Neural progenitor cell (in vitro differentiated cells): ENCODE results near the gene PSTPIP1. TPM values are rescaled to one million over a fixed set of nuclear protein-coding genes. Genes with fewer than 3 reads are reported as not detected.
A peak's percentile ranks its signal among the peaks of the same experiment; 100 is the strongest.

Experiments
- DNase-seq: peaks from one replicate; pipeline ENCODE4 v3.0.0-alpha.2; 2016; ENCODE audit warnings: low spot score
- H2AFZ ChIP-seq: fragments of 200-600 bp; sonication (generic); replicated peaks from 2 replicates; pipeline ENCODE4 v1.6.1; 2016; ENCODE audit warnings: antibody characterized with exemption
- H3F3A ChIP-seq: fragments of 200-600 bp; sonication (generic); 2 replicates; pipeline ENCODE4 v1.6.1; 2016; ENCODE audit warnings: antibody characterized with exemption, low read depth
- H3K27ac ChIP-seq: fragments of 200-600 bp; sonication (generic); 2 replicates; pipeline ENCODE4 v1.5.1; 2016; ENCODE audit warnings: mild to moderate bottlenecking
- H3K27me3 ChIP-seq: fragments of 200-600 bp; sonication (generic); 2 replicates; pipeline ENCODE4 v1.6.1; 2016; ENCODE audit warnings: mild to moderate bottlenecking, moderate library complexity
- H3K36me3 ChIP-seq: fragments of 200-600 bp; sonication (generic); 2 replicates; pipeline ENCODE4 v1.5.1; 2016
- H3K4me1 ChIP-seq: fragments of 200-600 bp; sonication (generic); 2 replicates; pipeline ENCODE4 v1.6.1; 2016; ENCODE audit warnings: mixed run types
- H3K4me2 ChIP-seq: fragments of 200-600 bp; sonication (generic); 2 replicates; pipeline ENCODE4 v1.6.1; 2016
- H3K4me3 ChIP-seq: fragments of 200-600 bp; sonication (generic); 2 replicates; pipeline ENCODE4 v1.5.1; 2016
- H3K79me2 ChIP-seq: fragments of 200-600 bp; sonication (generic); 2 replicates; pipeline ENCODE4 v1.6.1; 2016; ENCODE audit warnings: low read depth
- H3K9ac ChIP-seq: fragments of 200-600 bp; sonication (generic); 2 replicates; pipeline ENCODE4 v1.6.1; 2016
- H3K9me3 ChIP-seq: fragments of 200-600 bp; sonication (generic); 2 replicates; pipeline ENCODE4 v1.5.1; 2016; ENCODE audit warnings: low read depth
- H4K20me1 ChIP-seq: fragments of 200-600 bp; sonication (generic); 2 replicates; pipeline ENCODE4 v1.6.1; 2016; ENCODE audit warnings: low read depth
- H3K27ac Mint-ChIP-seq: 3 replicates; pipeline ENCODE4 v1.8.0; 2021; ENCODE audit warnings: mixed read lengths
- H3K27me3 Mint-ChIP-seq: 2 replicates; pipeline ENCODE4 v1.8.0; 2022; ENCODE audit warnings: low read depth, mild to moderate bottlenecking, inconsistent platforms, moderate library complexity, mixed read lengths; ENCODE audit not compliant: insufficient read depth
- H3K36me3 Mint-ChIP-seq: 3 replicates; pipeline ENCODE4 v1.8.0; 2021; ENCODE audit warnings: mixed read lengths
- H3K4me1 Mint-ChIP-seq: 3 replicates; pipeline ENCODE4 v1.8.0; 2021; ENCODE audit warnings: mixed read lengths
- H3K4me3 Mint-ChIP-seq: 3 replicates; pipeline ENCODE4 v1.8.0; 2021; ENCODE audit warnings: mild to moderate bottlenecking, moderate library complexity, mixed read lengths
- H3K9me3 Mint-ChIP-seq: 3 replicates; pipeline ENCODE4 v1.8.0; 2020; ENCODE audit warnings: mixed read lengths
- EZH2 ChIP-seq: fragments of 200-600 bp; sonication (generic); IDR thresholded peaks from 2 replicates; pipeline ENCODE4 v1.6.1; 2017; ENCODE audit warnings: antibody characterized with exemption, mild to moderate bottlenecking, moderate library complexity
- EZH2phosphoT487 ChIP-seq: fragments of 200-600 bp; sonication (generic); IDR thresholded peaks from 2 replicates; pipeline ENCODE4 v1.6.1; 2017; ENCODE audit warnings: antibody characterized with exemption
- total RNA-seq: library from RNA; depleted of rRNA; stranded (reverse); fragments of >200 nt; gene quantifications from 2 replicates; pipeline ENCODE4 v1.2.3, GENCODE V29; 2015; ENCODE audit warnings: low replicate concordance
- TF ChIP-seq, protein P1 (sequence below): fragments of 200-600 bp; sonication (generic); IDR thresholded peaks from 2 replicates; pipeline ENCODE4 v1.5.1; 2017; ENCODE audit warnings: antibody characterized with exemption, mild to moderate bottlenecking

Gene PSTPIP1
- total RNA-seq, 1 donor from 2014 or later, result 0.19 TPM

DNA sequence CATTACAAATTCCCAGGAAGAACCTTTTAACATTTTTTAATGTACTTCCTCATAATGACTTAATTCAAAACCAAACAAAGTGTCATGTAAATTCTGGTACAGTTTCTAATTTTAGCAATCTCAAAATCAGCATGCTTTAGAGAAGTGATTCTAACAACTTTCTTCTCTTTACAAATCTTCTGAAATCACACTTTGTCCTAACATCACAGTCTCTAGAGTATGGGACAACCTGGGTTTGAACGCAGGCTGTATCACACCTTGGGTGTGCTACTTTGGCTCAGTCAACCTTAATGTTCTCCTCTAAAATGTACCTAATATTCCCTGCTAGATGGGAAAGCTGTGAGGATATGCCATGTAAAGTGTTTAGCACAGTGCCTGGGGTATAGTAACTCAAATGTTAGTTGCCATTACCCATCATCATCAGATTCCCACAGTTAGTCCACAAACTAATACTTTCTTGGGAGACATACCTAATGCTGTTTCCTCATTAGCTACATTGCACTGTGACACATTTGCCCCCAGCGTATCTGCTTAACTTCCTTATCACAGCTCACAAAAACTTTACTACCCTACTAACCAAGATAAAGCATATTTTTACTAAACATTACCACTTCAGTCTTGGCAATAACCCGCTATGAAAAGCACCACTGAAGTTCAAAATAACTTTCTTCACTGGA lies 72.9 kb downstream of the PSTPIP1 start:
- peaks cover 23% of the 10 kb centered on the region for H3K4me1 ChIP-seq
- H3K4me2 ChIP-seq, result peak overlapping the region; percentile 20
- peaks cover 76% of the 10 kb centered on the region for H4K20me1 ChIP-seq
- no peak overlapping the region for H2AFZ ChIP-seq
- DNase-seq, result no peak
- H3K4me3 Mint-ChIP-seq, result peak overlapping the region; percentile 10
- H3K4me1 Mint-ChIP-seq, result peaks cover 38% of the 10 kb centered on the region
- peaks cover 77% of the 10 kb centered on the region for H3K79me2 ChIP-seq
- no peaks in the 10 kb centered on the region for H3K9me3 ChIP-seq
- H3K27me3 ChIP-seq, result no peaks in the 10 kb centered on the region
- no peak overlapping the region for H3K27ac Mint-ChIP-seq
- H3K9ac ChIP-seq, result no peak overlapping the region
- peaks cover 2% of the 10 kb centered on the region for H3K27me3 Mint-ChIP-seq
- peaks cover 14% of the 10 kb centered on the region for H3K36me3 Mint-ChIP-seq
- H3K27ac ChIP-seq, result no peak overlapping the region
- H3F3A ChIP-seq, result peaks cover 8% of the 10 kb centered on the region
- TF ChIP-seq EZH2 (no peak), EZH2phosphoT487 (no peak)
- TF ChIP-seq, protein P1, sequence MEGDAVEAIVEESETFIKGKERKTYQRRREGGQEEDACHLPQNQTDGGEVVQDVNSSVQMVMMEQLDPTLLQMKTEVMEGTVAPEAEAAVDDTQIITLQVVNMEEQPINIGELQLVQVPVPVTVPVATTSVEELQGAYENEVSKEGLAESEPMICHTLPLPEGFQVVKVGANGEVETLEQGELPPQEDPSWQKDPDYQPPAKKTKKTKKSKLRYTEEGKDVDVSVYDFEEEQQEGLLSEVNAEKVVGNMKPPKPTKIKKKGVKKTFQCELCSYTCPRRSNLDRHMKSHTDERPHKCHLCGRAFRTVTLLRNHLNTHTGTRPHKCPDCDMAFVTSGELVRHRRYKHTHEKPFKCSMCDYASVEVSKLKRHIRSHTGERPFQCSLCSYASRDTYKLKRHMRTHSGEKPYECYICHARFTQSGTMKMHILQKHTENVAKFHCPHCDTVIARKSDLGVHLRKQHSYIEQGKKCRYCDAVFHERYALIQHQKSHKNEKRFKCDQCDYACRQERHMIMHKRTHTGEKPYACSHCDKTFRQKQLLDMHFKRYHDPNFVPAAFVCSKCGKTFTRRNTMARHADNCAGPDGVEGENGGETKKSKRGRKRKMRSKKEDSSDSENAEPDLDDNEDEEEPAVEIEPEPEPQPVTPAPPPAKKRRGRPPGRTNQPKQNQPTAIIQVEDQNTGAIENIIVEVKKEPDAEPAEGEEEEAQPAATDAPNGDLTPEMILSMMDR, result no peak
- no peak overlapping the region for H3K4me3 ChIP-seq
- no peaks in the 10 kb centered on the region for H3K9me3 Mint-ChIP-seq
- no peaks in the 10 kb centered on the region for H3K36me3 ChIP-seq

DNA sequence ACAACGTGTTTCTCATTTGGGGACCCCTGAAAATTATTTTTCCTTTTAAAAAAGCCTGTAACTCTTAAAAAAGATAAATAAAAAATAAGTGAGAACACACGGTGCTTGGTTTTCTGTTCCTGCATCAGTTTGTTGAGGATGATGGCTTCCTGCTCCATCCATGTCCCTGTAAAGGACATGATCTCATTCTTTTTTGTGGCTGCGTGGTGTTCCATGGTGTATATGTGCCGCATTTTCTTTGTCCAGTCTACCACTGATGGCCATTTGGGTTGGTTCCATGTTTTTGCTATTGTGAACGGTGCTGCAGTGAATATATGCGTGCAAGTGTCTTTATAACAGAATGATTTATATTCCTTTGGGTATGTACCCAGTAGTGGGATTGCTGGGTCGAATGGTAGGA lies 73.7 kb downstream of the PSTPIP1 start:
- Histone ChIP-seq H3K4me2 (no peak overlapping the region), H3K36me3 (no peaks in the 10 kb centered on the region), H4K20me1 (peaks cover 68% of the 10 kb centered on the region), H3K4me1 (peaks cover 23% of the 10 kb centered on the region), H3K9ac (no peak overlapping the region), H3K79me2 (peaks cover 69% of the 10 kb centered on the region), H3K9me3 (no peaks in the 10 kb centered on the region), H3K4me3 (no peak overlapping the region), H3K27me3 (no peaks in the 10 kb centered on the region), H3F3A (peaks cover 8% of the 10 kb centered on the region), H2AFZ (no peak overlapping the region), H3K27ac (no peak overlapping the region)
- H3K4me1 Mint-ChIP-seq, result peaks cover 38% of the 10 kb centered on the region
- peaks cover 2% of the 10 kb centered on the region for H3K27me3 Mint-ChIP-seq
- H3K4me3 Mint-ChIP-seq, result peak overlapping the region; percentile 30
- no peak for TF ChIP-seq EZH2
- no peak for TF ChIP-seq EZH2phosphoT487
- TF ChIP-seq, protein P1, result no peak
- no peak overlapping the region for H3K27ac Mint-ChIP-seq
- H3K9me3 Mint-ChIP-seq, result no peaks in the 10 kb centered on the region
- DNase-seq, result no peak
- peaks cover 14% of the 10 kb centered on the region for H3K36me3 Mint-ChIP-seq

DNA sequence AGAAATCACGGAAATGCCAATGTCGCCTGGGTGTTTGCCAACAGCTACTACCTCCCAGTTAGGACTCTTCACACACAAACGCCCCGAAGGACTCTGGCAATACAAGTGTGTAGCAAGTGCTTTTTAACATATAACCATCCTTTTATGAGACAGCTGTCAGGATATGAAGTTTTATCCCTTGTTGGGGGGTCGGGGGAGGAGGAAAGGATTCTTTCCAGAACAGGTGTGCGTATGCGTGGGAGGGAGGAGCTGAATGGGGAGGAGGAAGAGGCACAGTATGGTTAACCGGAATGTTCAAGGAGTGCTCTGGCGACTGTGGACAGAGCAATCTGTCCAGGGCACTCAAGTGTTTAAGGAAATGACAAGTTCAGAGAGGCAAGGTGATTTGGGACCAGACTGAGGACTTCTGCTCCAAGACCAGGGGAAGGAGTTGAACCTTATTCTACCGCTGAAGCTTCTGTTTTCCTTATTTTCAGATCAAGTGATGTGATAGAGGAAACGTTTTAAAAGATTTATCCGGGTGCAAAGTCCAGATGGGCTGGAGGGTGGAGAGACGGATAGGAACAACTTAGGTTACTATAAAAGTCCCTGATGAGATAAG lies 74.7 kb downstream of the PSTPIP1 start:
- peaks cover 59% of the 10 kb centered on the region for H3K79me2 ChIP-seq

DNA sequence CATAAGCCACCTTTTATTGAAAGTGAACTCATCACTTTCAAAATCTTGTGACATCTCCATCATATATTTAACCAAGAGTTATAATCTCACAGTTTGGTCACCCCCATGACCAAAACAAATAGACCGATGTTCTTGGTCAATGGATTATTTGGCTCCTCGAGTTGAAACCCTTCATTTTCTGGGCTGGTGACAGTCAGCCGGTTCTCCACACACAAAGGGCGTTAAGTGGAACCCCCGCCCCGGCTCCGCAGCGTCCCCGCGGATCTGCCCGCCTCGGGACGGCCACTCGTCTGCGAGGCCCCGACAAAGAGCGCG lies 75.2 kb downstream of the PSTPIP1 start:
- Mint-ChIP-seq H3K36me3 (peaks cover 14% of the 10 kb centered on the region), H3K4me1 (peaks cover 32% of the 10 kb centered on the region), H3K9me3 (no peaks in the 10 kb centered on the region), H3K4me3 (peak overlapping the region; percentile 90), H3K27me3 (peaks cover 2% of the 10 kb centered on the region), H3K27ac (no peak overlapping the region)
- peaks cover 54% of the 10 kb centered on the region for H3K79me2 ChIP-seq
- no peak for DNase-seq
- peak overlapping the region; percentile 98 for H3K4me2 ChIP-seq
- H3K9me3 ChIP-seq, result no peaks in the 10 kb centered on the region
- H3K4me1 ChIP-seq, result peaks cover 23% of the 10 kb centered on the region
- no peak overlapping the region for H3K27ac ChIP-seq
- peaks cover 5% of the 10 kb centered on the region for H3F3A ChIP-seq
- no peaks in the 10 kb centered on the region for H3K27me3 ChIP-seq
- peak overlapping the region; percentile 76 for H3K9ac ChIP-seq
- no peak overlapping the region for H2AFZ ChIP-seq
- no peaks in the 10 kb centered on the region for H3K36me3 ChIP-seq
- no peak for TF ChIP-seq EZH2
- peaks cover 53% of the 10 kb centered on the region for H4K20me1 ChIP-seq
- H3K4me3 ChIP-seq, result peak overlapping the region; percentile 88

More for the DNA sequence above, 74.7 kb downstream of the PSTPIP1 start:
- H3K9ac ChIP-seq, result peak overlapping the region; percentile 76
- peaks cover 23% of the 10 kb centered on the region for H3K4me1 ChIP-seq
- Mint-ChIP-seq H3K4me1 (peaks cover 37% of the 10 kb centered on the region), H3K9me3 (no peaks in the 10 kb centered on the region), H3K4me3 (peak overlapping the region; percentile 90), H3K27me3 (peaks cover 2% of the 10 kb centered on the region), H3K27ac (peak overlapping the region; percentile 42), H3K36me3 (peaks cover 14% of the 10 kb centered on the region)
- no peaks in the 10 kb centered on the region for H3K9me3 ChIP-seq
- no peak overlapping the region for H3K27ac ChIP-seq
- H3F3A ChIP-seq, result peaks cover 8% of the 10 kb centered on the region
- H3K36me3 ChIP-seq, result no peaks in the 10 kb centered on the region
- H3K4me2 ChIP-seq, result peak overlapping the region; percentile 98
- DNase-seq, result no peak
- H4K20me1 ChIP-seq, result peaks cover 58% of the 10 kb centered on the region
- TF ChIP-seq EZH2, result no peak
- peak overlapping the region; percentile 88 for H3K4me3 ChIP-seq
- H3K27me3 ChIP-seq, result no peaks in the 10 kb centered on the region
- H2AFZ ChIP-seq, result no peak overlapping the region
